NB4 (cell line): ENCODE measurements around the gene SYNPO.

Experiments used
- MAX ChIP-seq: IDR thresholded peaks from 2 replicates; pipeline ENCODE4 v1.6.1; 2011; ENCODE audit warnings: low read depth, low read length
- MYC ChIP-seq: IDR thresholded peaks from 2 replicates; pipeline ENCODE4 v1.6.1; 2011; ENCODE audit warnings: low read depth, low read length
- TF ChIP-seq, protein P1 (sequence below): IDR thresholded peaks from one replicate; pipeline ENCODE4 v1.5.1; 2012; ENCODE audit warnings: low read depth, low read length

GRCh38 chr5:150703762-150704161 lies 63.3 kb downstream of the SYNPO start:
- TF ChIP-seq, protein P1, sequence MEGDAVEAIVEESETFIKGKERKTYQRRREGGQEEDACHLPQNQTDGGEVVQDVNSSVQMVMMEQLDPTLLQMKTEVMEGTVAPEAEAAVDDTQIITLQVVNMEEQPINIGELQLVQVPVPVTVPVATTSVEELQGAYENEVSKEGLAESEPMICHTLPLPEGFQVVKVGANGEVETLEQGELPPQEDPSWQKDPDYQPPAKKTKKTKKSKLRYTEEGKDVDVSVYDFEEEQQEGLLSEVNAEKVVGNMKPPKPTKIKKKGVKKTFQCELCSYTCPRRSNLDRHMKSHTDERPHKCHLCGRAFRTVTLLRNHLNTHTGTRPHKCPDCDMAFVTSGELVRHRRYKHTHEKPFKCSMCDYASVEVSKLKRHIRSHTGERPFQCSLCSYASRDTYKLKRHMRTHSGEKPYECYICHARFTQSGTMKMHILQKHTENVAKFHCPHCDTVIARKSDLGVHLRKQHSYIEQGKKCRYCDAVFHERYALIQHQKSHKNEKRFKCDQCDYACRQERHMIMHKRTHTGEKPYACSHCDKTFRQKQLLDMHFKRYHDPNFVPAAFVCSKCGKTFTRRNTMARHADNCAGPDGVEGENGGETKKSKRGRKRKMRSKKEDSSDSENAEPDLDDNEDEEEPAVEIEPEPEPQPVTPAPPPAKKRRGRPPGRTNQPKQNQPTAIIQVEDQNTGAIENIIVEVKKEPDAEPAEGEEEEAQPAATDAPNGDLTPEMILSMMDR, result no peak
- TF ChIP-seq MAX, result no peak
- TF ChIP-seq MYC, result no peak
